ENCODE measurements around the gene RNF11. TPM values are rescaled to one million over a fixed set of nuclear protein-coding genes. Genes with fewer than 3 reads are reported as not detected.

The RNF11 gene
- total RNA-seq, 2 donors from 2014 or later = 87.2 to 103 TPM

DNA sequence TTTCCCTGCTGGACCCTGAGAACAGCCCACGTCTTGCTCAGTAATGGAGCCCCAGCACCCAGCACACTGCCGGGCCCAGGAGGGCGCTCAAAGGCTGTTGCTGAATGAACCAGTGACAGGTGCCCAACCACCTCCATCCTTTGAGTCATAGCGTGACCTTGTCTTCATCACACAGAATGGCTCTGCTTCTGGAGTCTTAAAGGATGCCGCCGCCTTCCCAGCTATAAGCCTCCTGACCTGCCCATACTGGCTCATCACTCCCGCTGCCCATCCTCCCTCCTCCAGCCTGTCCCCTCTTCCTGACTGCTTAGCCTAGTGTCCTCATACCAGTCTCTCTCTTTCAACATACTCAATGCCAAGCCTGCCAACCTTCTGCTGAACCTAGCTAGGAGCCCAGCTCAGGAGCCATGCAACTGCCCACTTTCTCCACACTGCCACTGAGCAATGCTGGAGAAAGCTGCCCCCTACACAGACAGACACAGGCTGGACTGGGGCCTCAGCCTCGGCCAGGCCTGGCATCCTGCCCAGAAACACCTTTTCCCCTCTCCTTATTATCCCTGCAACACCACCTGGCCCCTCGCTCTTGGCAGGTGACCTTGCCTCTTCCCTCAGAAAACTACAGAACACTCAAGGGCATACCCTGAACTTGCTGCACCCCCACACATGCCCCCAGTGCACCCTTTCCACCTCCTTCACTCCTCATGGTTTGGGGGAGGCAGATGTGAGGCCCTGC, 80.2 kb downstream of the RNF11 start:
- no peaks in the 10 kb centered on the region for H3K9me3 ChIP-seq
- H3K27me3 ChIP-seq = no peaks in the 10 kb centered on the region
- H3K4me1 ChIP-seq = no peaks in the 10 kb centered on the region
- TF ChIP-seq, protein P1, sequence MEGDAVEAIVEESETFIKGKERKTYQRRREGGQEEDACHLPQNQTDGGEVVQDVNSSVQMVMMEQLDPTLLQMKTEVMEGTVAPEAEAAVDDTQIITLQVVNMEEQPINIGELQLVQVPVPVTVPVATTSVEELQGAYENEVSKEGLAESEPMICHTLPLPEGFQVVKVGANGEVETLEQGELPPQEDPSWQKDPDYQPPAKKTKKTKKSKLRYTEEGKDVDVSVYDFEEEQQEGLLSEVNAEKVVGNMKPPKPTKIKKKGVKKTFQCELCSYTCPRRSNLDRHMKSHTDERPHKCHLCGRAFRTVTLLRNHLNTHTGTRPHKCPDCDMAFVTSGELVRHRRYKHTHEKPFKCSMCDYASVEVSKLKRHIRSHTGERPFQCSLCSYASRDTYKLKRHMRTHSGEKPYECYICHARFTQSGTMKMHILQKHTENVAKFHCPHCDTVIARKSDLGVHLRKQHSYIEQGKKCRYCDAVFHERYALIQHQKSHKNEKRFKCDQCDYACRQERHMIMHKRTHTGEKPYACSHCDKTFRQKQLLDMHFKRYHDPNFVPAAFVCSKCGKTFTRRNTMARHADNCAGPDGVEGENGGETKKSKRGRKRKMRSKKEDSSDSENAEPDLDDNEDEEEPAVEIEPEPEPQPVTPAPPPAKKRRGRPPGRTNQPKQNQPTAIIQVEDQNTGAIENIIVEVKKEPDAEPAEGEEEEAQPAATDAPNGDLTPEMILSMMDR (IDR thresholded peaks at IDR 0.05) = no peak
- H3K4me3 ChIP-seq = no peak overlapping the region
- DNase-seq (ENCODE audit: low spot score) = no peak
- no peak overlapping the region for H3K27ac ChIP-seq
- no peaks in the 10 kb centered on the region for H3K36me3 ChIP-seq

DNA sequence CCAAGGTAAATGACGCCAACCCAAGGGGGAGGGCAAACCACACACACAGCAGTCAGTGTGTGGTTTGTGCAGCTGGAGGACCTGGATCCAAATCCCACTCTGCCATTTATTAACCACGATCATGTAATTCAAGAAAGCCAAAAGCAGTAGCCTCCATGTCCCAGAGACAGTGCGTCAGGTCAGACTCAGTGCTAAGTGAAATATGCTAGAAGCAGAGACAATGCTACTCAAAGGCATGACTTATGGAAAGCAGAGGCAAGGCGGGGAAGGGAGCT, 80.7 kb downstream of the RNF11 start:
- DNase-seq (ENCODE audit: low spot score) = no peak

DNA sequence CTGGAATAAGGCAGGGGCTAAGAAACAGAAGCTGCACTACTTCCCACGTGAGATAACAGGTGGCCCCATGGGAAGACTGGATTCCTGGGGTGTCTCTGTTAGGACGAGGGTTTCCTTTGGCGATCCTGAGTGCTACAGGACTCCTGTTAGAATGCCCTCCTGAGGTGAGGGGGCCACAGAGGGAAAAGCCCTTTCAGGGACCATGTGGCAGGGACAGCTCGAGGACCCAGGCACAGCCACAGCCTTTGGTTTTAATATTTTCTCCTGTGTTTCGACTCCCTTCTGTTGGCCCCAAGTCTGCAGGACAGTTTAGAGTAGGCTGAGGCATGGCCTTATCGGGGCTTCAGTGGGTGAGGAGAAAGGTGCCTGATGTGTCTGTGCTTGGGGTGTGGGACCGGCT, 81.7 kb downstream of the RNF11 start:
- H3K27me3 ChIP-seq = no peaks in the 10 kb centered on the region
- H3K9me3 ChIP-seq = no peaks in the 10 kb centered on the region
- DNase-seq (ENCODE audit: low spot score) = no peak
- TF ChIP-seq, protein P1 (IDR thresholded peaks at IDR 0.05) = no peak
- H3K4me1 ChIP-seq = no peaks in the 10 kb centered on the region
- no peak overlapping the region for H3K27ac ChIP-seq
- no peak overlapping the region for H3K4me3 ChIP-seq
- no peaks in the 10 kb centered on the region for H3K36me3 ChIP-seq

More for the DNA sequence above, 80.7 kb downstream of the RNF11 start:
- no peaks in the 10 kb centered on the region for H3K9me3 ChIP-seq
- no peak overlapping the region for H3K27ac ChIP-seq
- H3K4me1 ChIP-seq = no peaks in the 10 kb centered on the region
- TF ChIP-seq, protein P1 (IDR thresholded peaks at IDR 0.05) = no peak
- no peaks in the 10 kb centered on the region for H3K36me3 ChIP-seq
- no peak overlapping the region for H3K4me3 ChIP-seq
- H3K27me3 ChIP-seq = no peaks in the 10 kb centered on the region

DNA sequence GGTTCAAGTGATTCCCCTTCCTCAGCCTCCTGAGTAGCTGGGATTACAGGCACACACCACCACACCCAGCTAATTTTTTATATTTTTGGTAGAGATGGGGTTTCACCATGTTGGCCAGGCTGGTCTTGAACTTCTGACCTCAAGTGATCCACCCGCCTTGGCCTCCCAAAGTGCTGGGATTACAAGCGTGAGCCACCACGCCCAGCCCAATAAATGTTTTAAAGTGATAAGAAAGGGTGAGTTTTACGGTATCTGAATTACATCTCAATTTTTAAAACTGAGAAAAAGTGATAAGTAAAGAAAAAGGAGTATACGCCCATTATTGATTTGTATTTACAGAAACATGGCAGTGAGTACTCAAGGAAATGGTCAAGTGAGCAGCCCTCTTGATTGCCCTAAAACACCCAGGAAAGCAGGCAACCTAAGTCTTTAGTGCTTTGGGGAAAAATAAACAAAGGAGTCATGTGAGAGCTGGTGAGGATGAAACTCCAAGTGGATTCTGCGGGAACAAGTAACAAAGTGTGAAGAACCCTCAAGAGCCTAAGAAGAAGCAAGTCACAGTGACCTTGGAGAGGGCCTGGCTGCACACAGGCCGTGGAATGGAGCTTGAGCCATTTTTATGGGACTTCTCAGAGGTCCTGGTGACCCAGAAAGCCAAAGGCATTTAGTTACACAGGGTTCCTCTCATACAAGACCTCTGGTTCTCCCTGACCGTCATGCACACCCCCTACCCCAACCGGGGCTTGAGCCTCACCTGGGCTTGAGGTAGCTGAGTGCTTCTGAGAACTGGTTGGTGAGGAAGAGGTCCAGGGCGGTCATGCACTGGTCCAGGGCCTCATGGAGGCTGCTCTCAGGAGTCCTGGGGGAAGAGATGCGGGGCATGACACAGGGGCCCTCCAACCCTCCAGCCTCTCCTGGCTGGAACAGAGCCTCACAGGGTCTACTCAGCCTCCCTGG, 85.2 kb downstream of the RNF11 start:
- no peaks in the 10 kb centered on the region for H3K27me3 ChIP-seq
- TF ChIP-seq, protein P1 (IDR thresholded peaks at IDR 0.05) = no peak
- no peak for DNase-seq (ENCODE audit: low spot score)
- H3K4me1 ChIP-seq = peaks cover 0 to 6% of the 10 kb centered on the region in 2 donors
- H3K36me3 ChIP-seq = no peaks in the 10 kb centered on the region
- H3K27ac ChIP-seq = no peak overlapping the region
- no peaks in the 10 kb centered on the region for H3K9me3 ChIP-seq
- no peak overlapping the region for H3K4me3 ChIP-seq

DNA sequence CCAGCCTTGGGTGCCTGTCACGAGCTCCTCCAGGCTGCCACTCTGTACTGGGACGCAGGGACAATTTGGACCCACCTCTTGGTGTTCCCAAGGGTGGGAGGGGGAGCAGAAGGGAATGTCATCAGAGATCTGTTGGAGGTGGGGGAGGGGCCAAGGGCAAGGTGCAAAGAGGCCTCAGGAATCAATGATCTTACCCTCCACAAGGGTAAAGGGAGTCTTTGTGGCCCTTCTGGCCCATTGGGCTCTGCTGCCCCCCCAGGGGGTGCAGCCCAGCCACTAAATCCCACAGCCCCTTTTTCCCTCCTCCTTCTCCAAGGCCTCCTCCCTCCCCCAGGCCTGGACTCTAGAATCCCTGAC, 85.8 kb downstream of the RNF11 start:
- H3K27me3 ChIP-seq = no peaks in the 10 kb centered on the region
- TF ChIP-seq, protein P1 (IDR thresholded peaks at IDR 0.05) = no peak
- no peak overlapping the region for H3K4me3 ChIP-seq
- DNase-seq (ENCODE audit: low spot score) = no peak
- H3K4me1 ChIP-seq = peaks cover 0 to 7% of the 10 kb centered on the region in 2 donors
- H3K27ac ChIP-seq = no peak overlapping the region
- no peaks in the 10 kb centered on the region for H3K9me3 ChIP-seq
- H3K36me3 ChIP-seq = no peaks in the 10 kb centered on the region

Measured in right atrium auricular region (tissue), 2 donors.